GM18502 (cell line): ENCODE results near the gene ABHD8.

ENCODE experiments used
- ATAC-seq: cut with Tn5 transposase; IDR thresholded peaks from one replicate; pipeline ENCODE4 v1.9.1; 2021; ENCODE audit warnings: mild to moderate bottlenecking; ENCODE audit not compliant: unreplicated experiment, poor library complexity

The ABHD8 gene

GRCh38 chr19:17266975-17267788 lies 36.0 kb downstream of the ABHD8 start, which contains the start of gene BABAM1:
Gene BABAM1, plus strand, starts transcription at chr19:17267443. Its CDS starts 1,364 bp downstream, at chr19:17268807.
- peak; percentile 90 for ATAC-seq

GRCh38 chr19:17266589-17266974 lies 36.6 kb downstream of the ABHD8 start:
- ATAC-seq = no peak

- ATAC-seq = no peak
Measured at GRCh38 chr19:17266026-17266425, 37.2 kb downstream of the ABHD8 start.

- no peak for ATAC-seq
Measured at GRCh38 chr19:17264641-17264979, 38.6 kb downstream of the ABHD8 start, which contains the start of gene USHBP1. Gene USHBP1, minus strand, starts transcription at chr19:17264745. Its CDS starts 446 bp downstream, at chr19:17264299.

- no peak for ATAC-seq
Measured at GRCh38 chr19:17263712-17264640, 39.2 kb downstream of the ABHD8 start.

GRCh38 chr19:17262557-17262956 lies 40.7 kb downstream of the ABHD8 start:
- ATAC-seq = no peak

- peak; percentile 80 for ATAC-seq
Measured at GRCh38 chr19:17260842-17261325, 42.3 kb downstream of the ABHD8 start.

- ATAC-seq = no peak
Measured at GRCh38 chr19:17259934-17260333, 43.3 kb downstream of the ABHD8 start.

- no peak for ATAC-seq
Measured at GRCh38 chr19:17259118-17259780, 44.0 kb downstream of the ABHD8 start.

GRCh38 chr19:17256130-17256529 lies 47.1 kb downstream of the ABHD8 start:
- no peak for ATAC-seq

GRCh38 chr19:17255150-17255621 lies 48.0 kb downstream of the ABHD8 start:
- no peak for ATAC-seq

GRCh38 chr19:17254636-17255035 lies 48.6 kb downstream of the ABHD8 start:
- no peak for ATAC-seq

GRCh38 chr19:17249887-17250548 lies 53.2 kb downstream of the ABHD8 start:
- no peak for ATAC-seq

GRCh38 chr19:17248011-17248776 lies 55.0 kb downstream of the ABHD8 start:
- ATAC-seq = no peak

- ATAC-seq = no peak
Measured at GRCh38 chr19:17246681-17247425, 56.4 kb downstream of the ABHD8 start.

- peak; percentile 14 for ATAC-seq
Measured at GRCh38 chr19:17245535-17245984, 57.7 kb downstream of the ABHD8 start, which contains the start of gene NR2F6. Gene NR2F6, minus strand, starts transcription at chr19:17245919. Its CDS starts 699 bp downstream, at chr19:17245220.

- peak; percentile 17 for ATAC-seq
Measured at GRCh38 chr19:17244618-17245534, 58.3 kb downstream of the ABHD8 start.
